T-helper 1 cell treated with Interleukin-12 subunit alpha and Interleukin-12 subunit beta and Interleukin-4 antibody, amounts not matched to agents 30 μg/mL and 1 μg/mL, for 36 hours (primary cell): ENCODE results near the gene TBC1D8.

Experiments used
- H3K27ac Mint-ChIP-seq: one replicate; pipeline ENCODE4 v1.8.0; 2021; ENCODE audit warnings: mild to moderate bottlenecking, mixed read lengths
- H3K27me3 Mint-ChIP-seq: one replicate; pipeline ENCODE4 v1.8.0; 2021; ENCODE audit warnings: low read depth, mixed read lengths
- H3K36me3 Mint-ChIP-seq: one replicate; pipeline ENCODE4 v1.8.0; 2021; ENCODE audit warnings: low read depth, mixed read lengths
- H3K4me1 Mint-ChIP-seq: one replicate; pipeline ENCODE4 v1.8.0; 2021; ENCODE audit warnings: low read depth, mixed read lengths
- H3K4me3 Mint-ChIP-seq: one replicate; pipeline ENCODE4 v1.8.0; 2021; ENCODE audit warnings: mild to moderate bottlenecking, moderate library complexity, mixed read lengths
- H3K9me3 Mint-ChIP-seq: one replicate; pipeline ENCODE4 v1.8.0; 2021; ENCODE audit warnings: mixed read lengths

The TBC1D8 gene

GRCh38 chr2:101096619-101097142 is 54.5 kb downstream of the TBC1D8 start:
- H3K36me3 Mint-ChIP-seq = no peaks in the 10 kb centered on the region
- peaks cover 25% of the 10 kb centered on the region for H3K27me3 Mint-ChIP-seq
- no peak overlapping the region for H3K4me3 Mint-ChIP-seq
- peaks cover 30% of the 10 kb centered on the region for H3K9me3 Mint-ChIP-seq
- no peaks in the 10 kb centered on the region for H3K4me1 Mint-ChIP-seq
- no peak overlapping the region for H3K27ac Mint-ChIP-seq

GRCh38 chr2:101094351-101094750 is 56.8 kb downstream of the TBC1D8 start:
- peaks cover 18% of the 10 kb centered on the region for H3K27me3 Mint-ChIP-seq
- H3K9me3 Mint-ChIP-seq = peaks cover 21% of the 10 kb centered on the region
- H3K36me3 Mint-ChIP-seq = no peaks in the 10 kb centered on the region
- H3K4me3 Mint-ChIP-seq = no peak overlapping the region
- H3K4me1 Mint-ChIP-seq = no peaks in the 10 kb centered on the region
- no peak overlapping the region for H3K27ac Mint-ChIP-seq

DNA sequence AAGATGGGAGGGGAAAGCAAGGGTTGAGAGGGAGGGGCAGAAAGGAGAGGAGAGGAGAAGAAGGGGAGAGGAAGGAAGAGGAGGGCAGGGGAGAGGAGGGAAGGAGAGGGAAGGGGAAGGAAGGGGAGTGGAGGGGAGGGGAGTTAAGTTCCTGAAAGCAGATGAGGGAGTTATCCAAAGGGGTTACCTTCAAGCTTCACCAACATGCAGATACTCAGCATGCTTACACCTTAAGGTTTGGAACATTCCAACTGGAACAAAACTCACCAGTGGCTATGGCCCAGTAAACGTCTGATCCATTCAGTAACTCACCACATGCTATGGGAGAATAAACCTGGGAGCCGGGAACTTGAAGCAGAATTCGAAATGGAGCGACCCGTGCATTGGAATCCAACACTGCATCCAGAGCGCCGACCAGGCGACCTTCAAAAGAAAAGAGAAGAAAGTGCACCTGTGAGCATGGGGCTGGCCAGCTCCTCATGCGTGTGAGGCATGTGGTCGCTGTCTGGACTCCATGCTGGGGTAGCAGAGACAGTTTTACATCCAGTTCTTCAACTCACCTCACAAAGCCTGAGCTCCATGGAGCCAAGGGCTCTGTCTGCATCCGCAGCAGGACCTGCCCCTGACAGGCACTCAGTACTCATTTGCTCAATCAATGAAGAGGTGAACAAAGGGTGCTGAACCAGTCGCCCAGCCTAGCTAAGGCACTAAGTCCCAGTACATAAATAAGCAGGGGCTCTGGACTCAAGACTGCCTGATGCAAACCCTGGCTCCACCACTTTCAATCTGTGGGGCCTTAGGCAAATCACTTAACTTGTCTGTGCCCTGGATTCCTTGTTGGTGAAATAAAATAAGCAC is 61.0 kb downstream of the TBC1D8 start:
- H3K27ac Mint-ChIP-seq = no peak overlapping the region
- no peaks in the 10 kb centered on the region for H3K36me3 Mint-ChIP-seq
- no peak overlapping the region for H3K4me3 Mint-ChIP-seq
- H3K27me3 Mint-ChIP-seq = peaks cover 5% of the 10 kb centered on the region
- no peaks in the 10 kb centered on the region for H3K4me1 Mint-ChIP-seq
- peaks cover 5% of the 10 kb centered on the region for H3K9me3 Mint-ChIP-seq

DNA sequence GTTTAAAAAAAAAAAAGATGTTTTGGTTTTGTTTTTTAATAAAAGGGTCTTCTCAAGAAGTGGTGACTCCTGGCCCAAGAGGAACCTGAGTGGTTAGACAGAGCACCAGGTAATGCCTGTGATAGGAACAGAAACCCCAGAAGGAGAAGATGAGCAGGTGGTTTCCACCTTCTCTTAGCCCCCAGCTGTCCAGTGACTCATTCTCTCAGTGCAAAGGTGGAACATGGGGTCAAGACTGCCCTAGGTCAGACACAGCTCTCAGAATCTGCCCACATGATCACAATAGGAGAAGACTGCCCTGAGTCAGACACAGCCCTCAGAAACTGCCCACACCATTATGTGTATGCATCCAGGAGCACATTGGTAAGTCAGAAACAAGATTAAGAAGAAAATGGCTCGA is 61.8 kb downstream of the TBC1D8 start:
- no peak overlapping the region for H3K27ac Mint-ChIP-seq
- H3K27me3 Mint-ChIP-seq = peaks cover 5% of the 10 kb centered on the region
- H3K9me3 Mint-ChIP-seq = no peaks in the 10 kb centered on the region
- H3K4me1 Mint-ChIP-seq = no peaks in the 10 kb centered on the region
- no peak overlapping the region for H3K4me3 Mint-ChIP-seq
- H3K36me3 Mint-ChIP-seq = no peaks in the 10 kb centered on the region

GRCh38 chr2:101087638-101088037 is 63.5 kb downstream of the TBC1D8 start:
- no peak overlapping the region for H3K4me3 Mint-ChIP-seq
- no peaks in the 10 kb centered on the region for H3K9me3 Mint-ChIP-seq
- H3K4me1 Mint-ChIP-seq = no peaks in the 10 kb centered on the region
- no peaks in the 10 kb centered on the region for H3K36me3 Mint-ChIP-seq
- no peak overlapping the region for H3K27ac Mint-ChIP-seq
- H3K27me3 Mint-ChIP-seq = no peaks in the 10 kb centered on the region

DNA sequence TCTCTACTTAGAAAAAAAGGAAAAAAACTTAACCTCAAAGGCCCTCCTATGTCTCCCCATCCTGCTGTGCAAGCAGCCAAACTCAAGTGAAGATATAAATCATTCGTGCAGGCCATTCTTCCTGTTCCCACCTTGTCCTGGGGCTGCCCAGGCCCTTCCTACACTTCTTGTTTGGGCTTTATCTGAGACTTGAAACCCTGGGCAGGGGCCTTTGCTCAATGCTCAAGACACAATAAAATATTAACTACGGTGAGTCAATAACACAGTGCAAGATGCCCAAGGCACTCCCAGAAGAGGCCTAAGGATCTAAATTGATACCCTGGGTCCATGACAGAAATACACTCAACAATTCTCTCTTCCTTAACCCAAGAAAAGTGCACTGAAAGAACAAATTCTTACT is 67.6 kb downstream of the TBC1D8 start:
- no peak overlapping the region for H3K27ac Mint-ChIP-seq
- no peaks in the 10 kb centered on the region for H3K36me3 Mint-ChIP-seq
- no peaks in the 10 kb centered on the region for H3K27me3 Mint-ChIP-seq
- H3K9me3 Mint-ChIP-seq = no peaks in the 10 kb centered on the region
- no peaks in the 10 kb centered on the region for H3K4me1 Mint-ChIP-seq
- H3K4me3 Mint-ChIP-seq = no peak overlapping the region

- H3K27ac Mint-ChIP-seq = no peak overlapping the region
- no peak overlapping the region for H3K4me3 Mint-ChIP-seq
- H3K4me1 Mint-ChIP-seq = no peaks in the 10 kb centered on the region
- no peaks in the 10 kb centered on the region for H3K9me3 Mint-ChIP-seq
- no peaks in the 10 kb centered on the region for H3K36me3 Mint-ChIP-seq
- no peaks in the 10 kb centered on the region for H3K27me3 Mint-ChIP-seq
Measured at GRCh38 chr2:101082998-101083397, 68.2 kb downstream of the TBC1D8 start.

- Mint-ChIP-seq H3K4me1 (no peaks in the 10 kb centered on the region), H3K27ac (no peak overlapping the region)
Measured at GRCh38 chr2:101081375-101081907, 69.7 kb downstream of the TBC1D8 start.

DNA sequence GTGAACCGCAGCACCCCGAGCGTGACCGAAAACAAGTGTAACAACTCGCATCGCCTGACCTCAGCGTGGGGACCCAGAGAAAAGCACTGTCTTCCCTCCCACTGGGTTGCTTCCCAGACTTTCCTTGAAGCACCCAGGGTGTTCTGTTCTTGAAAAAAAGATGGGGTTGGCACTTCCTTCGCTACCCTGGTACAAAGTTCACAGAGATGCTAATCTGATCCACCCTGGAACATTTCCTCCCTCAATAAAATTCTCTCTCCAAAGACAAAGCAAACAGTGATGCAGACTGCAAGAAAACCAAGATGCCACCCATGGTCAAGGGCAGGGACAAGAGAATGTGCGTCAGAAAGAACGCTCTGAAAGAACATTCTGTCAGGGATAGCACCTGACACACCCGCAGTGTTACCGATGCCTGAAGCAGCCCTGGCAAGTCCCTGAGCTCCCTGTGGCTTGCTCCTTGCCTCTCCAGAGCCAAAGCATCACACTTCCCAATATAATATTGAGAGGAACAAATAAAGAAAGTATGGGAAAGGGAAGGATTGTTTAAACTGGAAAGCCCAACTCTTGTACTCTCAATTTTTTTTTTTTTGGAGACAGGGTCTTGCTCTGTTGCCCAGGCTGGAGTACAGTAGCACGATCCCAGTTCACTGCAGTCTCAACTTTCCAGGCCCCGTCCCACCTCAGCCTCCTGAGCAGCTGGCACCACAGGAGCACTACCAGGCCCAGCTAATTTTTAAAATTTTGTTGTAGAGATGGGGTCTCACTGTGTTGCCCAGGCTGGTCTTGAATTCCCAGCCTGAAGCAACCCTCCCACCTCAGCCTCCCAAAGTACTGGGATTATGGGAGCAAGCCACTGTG is 70.7 kb downstream of the TBC1D8 start:
- H3K36me3 Mint-ChIP-seq = no peaks in the 10 kb centered on the region

More at GRCh38 chr2:101081375-101081907, 69.7 kb downstream of the TBC1D8 start:
- no peaks in the 10 kb centered on the region for H3K9me3 Mint-ChIP-seq
- H3K36me3 Mint-ChIP-seq = no peaks in the 10 kb centered on the region
- no peaks in the 10 kb centered on the region for H3K27me3 Mint-ChIP-seq
- H3K4me3 Mint-ChIP-seq = no peak overlapping the region

DNA sequence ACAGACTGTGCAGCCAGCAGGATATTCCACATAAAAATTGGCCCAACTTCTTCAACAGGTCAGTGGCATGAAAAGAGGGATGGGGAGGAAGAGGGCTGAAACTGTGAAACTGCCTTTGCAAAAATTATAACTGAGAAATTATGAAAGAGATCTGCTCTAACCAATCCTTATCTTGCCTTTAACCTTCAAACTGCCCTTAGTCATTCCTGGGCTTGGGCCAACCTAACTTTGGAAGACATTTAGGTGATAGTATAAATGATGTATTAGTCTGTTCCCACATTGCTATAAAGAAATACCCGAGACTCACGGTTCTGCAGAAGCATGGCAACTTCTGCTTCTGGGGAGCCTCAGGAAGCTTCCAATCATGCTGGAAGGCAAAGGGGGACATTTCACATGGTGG is 74.6 kb downstream of the TBC1D8 start:
- Mint-ChIP-seq H3K9me3 (no peaks in the 10 kb centered on the region), H3K36me3 (no peaks in the 10 kb centered on the region), H3K27ac (no peak overlapping the region), H3K27me3 (no peaks in the 10 kb centered on the region), H3K4me1 (no peaks in the 10 kb centered on the region), H3K4me3 (no peak overlapping the region)

More for the DNA sequence above, 70.7 kb downstream of the TBC1D8 start:
- no peak overlapping the region for H3K4me3 Mint-ChIP-seq
- no peaks in the 10 kb centered on the region for H3K9me3 Mint-ChIP-seq
- H3K27ac Mint-ChIP-seq = no peak overlapping the region
- no peaks in the 10 kb centered on the region for H3K27me3 Mint-ChIP-seq
- no peaks in the 10 kb centered on the region for H3K4me1 Mint-ChIP-seq

- Mint-ChIP-seq H3K27me3 (peaks cover 4% of the 10 kb centered on the region), H3K9me3 (no peaks in the 10 kb centered on the region), H3K27ac (no peak overlapping the region), H3K4me1 (no peaks in the 10 kb centered on the region), H3K36me3 (no peaks in the 10 kb centered on the region), H3K4me3 (no peak overlapping the region)
Measured at GRCh38 chr2:101064868-101065549, 86.2 kb downstream of the TBC1D8 start.

- no peak overlapping the region for H3K27ac Mint-ChIP-seq
- H3K4me1 Mint-ChIP-seq = no peaks in the 10 kb centered on the region
- H3K36me3 Mint-ChIP-seq = no peaks in the 10 kb centered on the region
- no peaks in the 10 kb centered on the region for H3K9me3 Mint-ChIP-seq
- no peak overlapping the region for H3K4me3 Mint-ChIP-seq
- peaks cover 4% of the 10 kb centered on the region for H3K27me3 Mint-ChIP-seq
Measured at GRCh38 chr2:101064505-101064867, 86.7 kb downstream of the TBC1D8 start.

DNA sequence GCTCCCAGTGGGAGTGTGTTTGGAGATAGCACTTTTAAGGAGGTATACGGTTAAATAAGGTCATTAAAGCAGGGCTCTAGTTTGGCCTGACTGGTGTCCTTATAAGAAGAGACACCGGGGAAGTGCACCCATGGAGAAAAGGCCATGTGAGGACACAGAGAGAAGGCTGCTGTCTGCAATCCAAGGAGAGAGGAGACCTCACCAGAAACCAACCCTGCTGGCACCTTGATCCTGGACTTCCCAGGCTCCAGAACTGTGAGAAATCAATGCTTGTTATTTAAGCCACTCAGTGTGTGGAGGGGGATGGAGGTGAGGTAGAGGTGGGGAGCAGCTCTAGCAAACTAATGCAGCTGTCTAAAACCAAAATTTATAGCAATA is 87.1 kb downstream of the TBC1D8 start:
- Mint-ChIP-seq H3K36me3 (no peaks in the 10 kb centered on the region), H3K27ac (no peak overlapping the region), H3K9me3 (no peaks in the 10 kb centered on the region), H3K4me3 (no peak overlapping the region), H3K4me1 (no peaks in the 10 kb centered on the region), H3K27me3 (peaks cover 4% of the 10 kb centered on the region)
